ENCODE results near the gene EPS8L3.

DNA sequence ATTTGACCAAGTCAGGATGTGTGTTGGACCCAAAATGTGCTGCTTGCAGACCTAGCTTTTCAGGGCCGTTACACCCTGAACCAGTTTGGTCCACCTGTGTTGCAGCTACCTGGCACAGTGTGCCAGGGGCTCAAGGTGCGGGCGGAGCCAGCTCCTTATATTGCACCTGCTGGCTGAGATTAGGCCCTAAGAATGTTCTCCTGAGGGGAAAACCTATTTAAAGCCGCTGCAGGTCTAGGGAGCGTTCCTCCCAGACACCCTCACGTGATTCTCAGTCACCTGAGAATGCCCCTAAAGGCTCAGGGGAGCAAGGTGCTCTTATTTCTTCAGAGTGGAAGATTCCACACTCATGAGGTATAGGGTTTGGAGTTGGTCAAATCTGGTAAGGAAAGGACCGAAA lies 34.9 kb downstream of the EPS8L3 start:
- TF ChIP-seq, protein P1, sequence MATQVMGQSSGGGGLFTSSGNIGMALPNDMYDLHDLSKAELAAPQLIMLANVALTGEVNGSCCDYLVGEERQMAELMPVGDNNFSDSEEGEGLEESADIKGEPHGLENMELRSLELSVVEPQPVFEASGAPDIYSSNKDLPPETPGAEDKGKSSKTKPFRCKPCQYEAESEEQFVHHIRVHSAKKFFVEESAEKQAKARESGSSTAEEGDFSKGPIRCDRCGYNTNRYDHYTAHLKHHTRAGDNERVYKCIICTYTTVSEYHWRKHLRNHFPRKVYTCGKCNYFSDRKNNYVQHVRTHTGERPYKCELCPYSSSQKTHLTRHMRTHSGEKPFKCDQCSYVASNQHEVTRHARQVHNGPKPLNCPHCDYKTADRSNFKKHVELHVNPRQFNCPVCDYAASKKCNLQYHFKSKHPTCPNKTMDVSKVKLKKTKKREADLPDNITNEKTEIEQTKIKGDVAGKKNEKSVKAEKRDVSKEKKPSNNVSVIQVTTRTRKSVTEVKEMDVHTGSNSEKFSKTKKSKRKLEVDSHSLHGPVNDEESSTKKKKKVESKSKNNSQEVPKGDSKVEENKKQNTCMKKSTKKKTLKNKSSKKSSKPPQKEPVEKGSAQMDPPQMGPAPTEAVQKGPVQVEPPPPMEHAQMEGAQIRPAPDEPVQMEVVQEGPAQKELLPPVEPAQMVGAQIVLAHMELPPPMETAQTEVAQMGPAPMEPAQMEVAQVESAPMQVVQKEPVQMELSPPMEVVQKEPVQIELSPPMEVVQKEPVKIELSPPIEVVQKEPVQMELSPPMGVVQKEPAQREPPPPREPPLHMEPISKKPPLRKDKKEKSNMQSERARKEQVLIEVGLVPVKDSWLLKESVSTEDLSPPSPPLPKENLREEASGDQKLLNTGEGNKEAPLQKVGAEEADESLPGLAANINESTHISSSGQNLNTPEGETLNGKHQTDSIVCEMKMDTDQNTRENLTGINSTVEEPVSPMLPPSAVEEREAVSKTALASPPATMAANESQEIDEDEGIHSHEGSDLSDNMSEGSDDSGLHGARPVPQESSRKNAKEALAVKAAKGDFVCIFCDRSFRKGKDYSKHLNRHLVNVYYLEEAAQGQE (IDR thresholded peaks at IDR 0.05; ENCODE audit: insufficient read depth in 1 of 2, low read depth in 2 of 2, low read length in 2 of 2), result no peak
- TF ChIP-seq SIN3A (IDR thresholded peaks at IDR 0.05; ENCODE audit: borderline replicate concordance, insufficient read depth, low read length), result no peak

Data from PFSK-1 (cell line).